HG03025 (cell line): Measurements from ENCODE around the gene ZNHIT2.
A peak's percentile ranks its signal among the peaks of the same experiment; 100 is the strongest.

Source experiments
- ATAC-seq: cut with Tn5 transposase; IDR thresholded peaks from one replicate; pipeline ENCODE4 v1.9.1; 2021; ENCODE audit warnings: mild to moderate bottlenecking, moderate library complexity; ENCODE audit not compliant: unreplicated experiment, low FRiP score

ZNHIT2 gene

GRCh38 chr11:65107751-65108468 lies 9.6 kb downstream of the ZNHIT2 start:
- ATAC-seq = no peak

- no peak for ATAC-seq
These were observed 10.4 kb downstream of the ZNHIT2 start for GRCh38 chr11:65107078-65107477.

GRCh38 chr11:65104628-65105027 lies 12.9 kb downstream of the ZNHIT2 start:
- ATAC-seq = no peak

- no peak for ATAC-seq
These were observed 14.0 kb downstream of the ZNHIT2 start for GRCh38 chr11:65103476-65103875.

GRCh38 chr11:65102142-65103095 lies 15.1 kb downstream of the ZNHIT2 start:
- no peak for ATAC-seq

- no peak for ATAC-seq
These were observed 16.7 kb downstream of the ZNHIT2 start for GRCh38 chr11:65100674-65101350.

GRCh38 chr11:65096926-65097325 lies 20.6 kb downstream of the ZNHIT2 start:
- ATAC-seq = no peak

- ATAC-seq = peak; percentile 53
These were observed 21.3 kb downstream of the ZNHIT2 start, which contains the start of gene VPS51 for GRCh38 chr11:65095974-65096806. TSS of gene VPS51 (plus strand) at chr11:65096214. CDS start at chr11:65096251, 37 bp downstream.

- no peak for ATAC-seq
These were observed 22.1 kb downstream of the ZNHIT2 start for GRCh38 chr11:65095427-65095826.

GRCh38 chr11:65090628-65091027 lies 26.9 kb downstream of the ZNHIT2 start:
- ATAC-seq = no peak

GRCh38 chr11:65089621-65090020 lies 27.9 kb downstream of the ZNHIT2 start:
- ATAC-seq = no peak

GRCh38 chr11:65087827-65088226 lies 29.7 kb downstream of the ZNHIT2 start:
- no peak for ATAC-seq

GRCh38 chr11:65087216-65087615 lies 30.3 kb downstream of the ZNHIT2 start:
- no peak for ATAC-seq

GRCh38 chr11:65086809-65087208 lies 30.7 kb downstream of the ZNHIT2 start:
- no peak for ATAC-seq

GRCh38 chr11:65085446-65085845 lies 32.1 kb downstream of the ZNHIT2 start:
- ATAC-seq = no peak

- ATAC-seq = no peak
These were observed 32.7 kb downstream of the ZNHIT2 start for GRCh38 chr11:65084598-65085375.

GRCh38 chr11:65083834-65084597 lies 33.5 kb downstream of the ZNHIT2 start, which contains the start of the genes CDCA5 and ZFPL1:
TSS of gene CDCA5 (minus strand) at chr11:65084040. CDS start at chr11:65083978, 62 bp downstream.
TSS of gene ZFPL1 (plus strand) at chr11:65084222. CDS start at chr11:65084699, 477 bp downstream.
- ATAC-seq = peak; percentile 67

- ATAC-seq = peak; percentile 32
These were observed 34.2 kb downstream of the ZNHIT2 start for GRCh38 chr11:65083134-65083833.
